Right lobe of liver (tissue), 6 donors: Measurements from ENCODE around the gene ARHGAP32. TPM values are rescaled to one million over a fixed set of nuclear protein-coding genes. Genes with fewer than 3 reads are reported as not detected.

Source experiments
- ATAC-seq, 4 donors: fragments of 200-7000 bp; cut with Tn5 transposase; one replicate each; pipeline ENCODE4 v1.9.1; 2020; ENCODE audit warnings: mild to moderate bottlenecking in 4 of 4, moderate library complexity in 4 of 4
- DNase-seq, 3 donors: peaks; one replicate each; pipeline ENCODE4 v3.0.0-alpha.2; 2020
- H3K27ac ChIP-seq, 3 donors: fragments of 200-600 bp; one replicate each; pipeline ENCODE4 v1.8.0; 2022
- H3K27me3 ChIP-seq, 2 donors: fragments of 200-600 bp; one replicate each; pipeline ENCODE4 v1.8.0; 2022
- H3K36me3 ChIP-seq, 4 donors: fragments of 200-600 bp; sonication (generic) in 1 of 4; one replicate each; pipeline versions ENCODE4 v1.5.1 to v1.8.0; 2017 to 2022; ENCODE audit warnings: control low read depth in 1 of 4
- H3K4me1 ChIP-seq, 4 donors: fragments of 200-600 bp; sonication (generic) in 1 of 4; one replicate each; pipeline versions ENCODE4 v1.5.1 to v1.8.0; 2017 to 2022; ENCODE audit warnings: control low read depth in 1 of 4
- H3K4me3 ChIP-seq, 3 donors: fragments of 200-600 bp; one replicate each; pipeline ENCODE4 v1.8.0; 2022
- H3K9me3 ChIP-seq, 4 donors: fragments of 200-600 bp; sonication (generic) in 1 of 4; one replicate each; pipeline versions ENCODE4 v1.5.1 to v1.8.0; 2017 to 2022; ENCODE audit warnings: control low read depth in 1 of 4
- POLR2A ChIP-seq: fragments of 450-650 bp; IDR thresholded peaks from one replicate; pipeline ENCODE4 v1.6.1; 2017; ENCODE audit warnings: antibody characterized with exemption, mild to moderate bottlenecking
- WGBS: methylation state at CpG from one replicate; pipeline ENCODE4 v1.1.6; 2018; ENCODE audit warnings: low coverage, low lambda C conversion rate; ENCODE audit not compliant: insufficient coverage; ENCODE audit errors: missing lambda C conversion rate; 5-methylcytosine and 5-hydroxymethylcytosine counted together
- intact Hi-C, 2 donors: fragments of 100-400 bp; cut with DNase I; formaldehyde crosslinking; loops; one replicate each; pipeline versions ENCODE4 v1.11.2 to v1.14.1; 2022
- total RNA-seq, 6 experiments: library from RNA; depleted of rRNA in 2 of 6; stranded (reverse); fragments of >200 nt in 2 of 6; fragmentation: NEBNext Ultra II Directional in 3 of 6; extraction: Animal tissue kit (Norgen Biotek cat#: 25700) in 3 of 6; gene quantifications; one replicate each; pipeline versions ENCODE4 v1.1.0 to v1.2.4, GENCODE V29; 2016 to 2023
- TF ChIP-seq, protein P1 (sequence below), 4 donors: fragments of 200-600 bp in 3 of 4; fragments of 450-650 bp in 1 of 4; IDR thresholded peaks; one replicate each; pipeline versions ENCODE4 v1.5.1 to v1.8.0; 2016 to 2022; ENCODE audit warnings: antibody characterized with exemption in 4 of 4, mild to moderate bottlenecking in 2 of 4
- donor health status: DM: no; HTN: yes; CAD: no.
- donor health status: DM: no; HTN: no; CAD: no.
- donor health status: DM: no; HTN: no; CAD: no.
- donor health status: DM: no; HTN: yes; CAD: no.
- donor health status: DM: no; HTN: yes; CAD: no.

Gene ARHGAP32
- total RNA-seq, 6 experiments from 2014 or later, result 5.0 to 12.3 (median 10.0) TPM

DNA sequence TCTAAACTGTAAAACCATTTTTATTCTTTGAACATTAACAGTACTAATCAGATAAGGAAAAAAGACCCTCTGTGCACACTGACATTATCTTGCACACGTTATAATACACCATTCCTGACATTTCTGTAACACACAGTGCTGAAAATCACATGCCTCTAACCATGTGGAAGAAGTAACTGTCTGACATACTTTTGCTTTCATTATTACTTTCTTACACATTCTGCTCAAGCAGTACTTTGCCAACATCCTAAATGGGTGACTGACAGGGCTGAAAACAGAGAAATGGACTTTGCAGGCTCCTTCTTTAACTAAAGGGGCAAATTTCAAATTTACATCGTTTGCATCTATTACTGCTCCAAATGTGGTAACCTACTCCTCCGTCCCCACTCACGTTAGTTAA lies 226.6 kb downstream of the ARHGAP32 start:
- 53% methylated on average over 4 of the region's 4 CpGs for WGBS
- Histone ChIP-seq H3K27ac (no peak overlapping the region), H3K36me3 (peaks cover 0 to 16% (median 4%) of the 10 kb centered on the region in 4 donors), H3K9me3 (no peaks in the 10 kb centered on the region), H3K27me3 (no peaks in the 10 kb centered on the region), H3K4me3 (no peak overlapping the region), H3K4me1 (peaks cover 0 to 3% (median 0%) of the 10 kb centered on the region in 4 donors)
- ATAC-seq, result peak; percentile 22 to 66 (median 46)
- intact Hi-C loops, result no loop called here
- DNase-seq, result no peak
- TF ChIP-seq POLR2A, result no peak
- TF ChIP-seq, protein P1, sequence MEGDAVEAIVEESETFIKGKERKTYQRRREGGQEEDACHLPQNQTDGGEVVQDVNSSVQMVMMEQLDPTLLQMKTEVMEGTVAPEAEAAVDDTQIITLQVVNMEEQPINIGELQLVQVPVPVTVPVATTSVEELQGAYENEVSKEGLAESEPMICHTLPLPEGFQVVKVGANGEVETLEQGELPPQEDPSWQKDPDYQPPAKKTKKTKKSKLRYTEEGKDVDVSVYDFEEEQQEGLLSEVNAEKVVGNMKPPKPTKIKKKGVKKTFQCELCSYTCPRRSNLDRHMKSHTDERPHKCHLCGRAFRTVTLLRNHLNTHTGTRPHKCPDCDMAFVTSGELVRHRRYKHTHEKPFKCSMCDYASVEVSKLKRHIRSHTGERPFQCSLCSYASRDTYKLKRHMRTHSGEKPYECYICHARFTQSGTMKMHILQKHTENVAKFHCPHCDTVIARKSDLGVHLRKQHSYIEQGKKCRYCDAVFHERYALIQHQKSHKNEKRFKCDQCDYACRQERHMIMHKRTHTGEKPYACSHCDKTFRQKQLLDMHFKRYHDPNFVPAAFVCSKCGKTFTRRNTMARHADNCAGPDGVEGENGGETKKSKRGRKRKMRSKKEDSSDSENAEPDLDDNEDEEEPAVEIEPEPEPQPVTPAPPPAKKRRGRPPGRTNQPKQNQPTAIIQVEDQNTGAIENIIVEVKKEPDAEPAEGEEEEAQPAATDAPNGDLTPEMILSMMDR (IDR thresholded peaks at IDR 0.05), result no peak

DNA sequence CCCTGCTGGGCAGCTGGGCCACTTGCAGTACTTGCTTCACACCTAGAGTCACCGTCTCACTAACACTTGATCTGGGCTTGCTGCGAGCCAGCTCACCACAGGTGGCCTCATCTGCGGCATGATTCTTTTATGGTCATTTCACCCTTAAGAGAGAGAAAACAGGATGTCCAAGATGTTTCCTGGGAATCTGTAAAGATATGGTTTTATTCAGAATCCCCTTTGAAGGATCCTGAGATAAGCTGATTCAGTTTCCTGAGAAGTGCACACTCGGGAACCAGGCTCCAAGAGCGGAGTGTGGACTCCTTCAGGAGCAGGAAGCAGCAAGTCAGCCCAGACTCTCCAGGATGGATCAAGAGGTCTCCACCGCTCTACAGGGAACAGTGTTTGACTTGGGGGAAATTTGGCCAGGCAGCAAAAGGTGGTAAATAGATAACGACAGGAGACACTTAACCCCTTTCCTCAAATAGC lies 227.6 kb downstream of the ARHGAP32 start:
- Histone ChIP-seq H3K9me3 (no peaks in the 10 kb centered on the region), H3K4me1 (peaks cover 0 to 3% (median 0%) of the 10 kb centered on the region in 4 donors), H3K4me3 (no peak overlapping the region), H3K27me3 (no peaks in the 10 kb centered on the region), H3K36me3 (peaks cover 0 to 7% (median 0%) of the 10 kb centered on the region in 4 donors), H3K27ac (no peak overlapping the region)
- ATAC-seq (peak; percentile 39 to 74 (median 52)), DNase-seq (no peak)
- TF ChIP-seq POLR2A, result no peak
- TF ChIP-seq, protein P1 (IDR thresholded peaks at IDR 0.05), result no peak
- WGBS, result 68% methylated on average over 5 of the region's 7 CpGs
- intact Hi-C loops, result no loop called here

DNA sequence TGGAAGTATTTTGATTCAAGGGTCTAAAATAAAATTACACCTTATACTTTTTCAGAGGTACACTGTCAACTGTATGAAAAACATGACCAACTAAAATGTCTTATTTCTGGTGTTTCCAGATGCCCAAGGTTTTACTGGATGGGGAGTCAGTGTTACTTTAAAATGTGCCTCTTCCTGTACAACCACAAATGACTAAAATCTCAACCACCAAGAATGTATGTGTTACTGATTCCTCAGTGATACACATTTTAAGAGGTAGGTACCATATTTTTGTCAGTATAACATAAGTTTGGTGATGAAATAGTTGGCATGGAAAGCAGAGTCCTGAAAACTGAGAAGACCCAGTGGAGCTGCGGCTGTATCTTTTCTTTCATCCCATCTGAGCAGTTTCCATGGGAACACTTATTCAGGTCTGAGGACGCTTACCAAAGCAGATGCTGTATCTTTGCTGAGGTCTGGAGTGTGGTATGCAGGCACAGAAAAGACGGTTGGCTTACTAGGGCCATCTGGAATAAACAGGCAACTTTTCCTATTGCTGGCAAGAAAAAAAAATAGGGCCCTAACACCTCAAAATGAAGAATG lies 228.3 kb downstream of the ARHGAP32 start:
- intact Hi-C loops, result no loop called here
- ATAC-seq (no peak), DNase-seq (no peak)
- H3K27me3 ChIP-seq, result no peaks in the 10 kb centered on the region
- no peaks in the 10 kb centered on the region for H3K9me3 ChIP-seq
- 74% methylated on average over 2 of the region's 3 CpGs for WGBS
- TF ChIP-seq, protein P1 (IDR thresholded peaks at IDR 0.05), result no peak
- TF ChIP-seq POLR2A, result no peak
- H3K36me3 ChIP-seq, result peaks cover 0 to 1% (median 0%) of the 10 kb centered on the region in 4 donors
- H3K27ac ChIP-seq, result no peak overlapping the region
- H3K4me1 ChIP-seq, result peaks cover 0 to 3% (median 0%) of the 10 kb centered on the region in 4 donors
- no peak overlapping the region for H3K4me3 ChIP-seq

DNA sequence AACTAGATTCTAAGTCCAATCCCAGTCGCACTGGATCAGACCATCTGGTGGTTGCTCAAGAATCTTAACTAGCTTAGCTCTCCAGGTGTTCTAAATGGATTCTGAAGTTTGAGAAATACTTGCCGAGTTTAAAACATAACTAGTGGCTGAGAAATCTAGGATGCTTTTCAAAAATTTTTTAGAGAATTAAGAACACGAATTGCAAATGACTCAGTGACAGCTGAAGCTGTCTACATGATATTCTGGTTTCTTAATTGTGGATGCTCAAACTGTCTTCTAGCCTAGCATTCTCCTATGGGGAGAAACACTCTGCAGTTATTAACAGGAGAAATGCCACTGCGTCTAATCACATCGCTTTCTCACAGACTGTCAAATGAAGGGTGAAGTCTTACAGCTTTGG lies 229.2 kb downstream of the ARHGAP32 start:
- no peak for TF ChIP-seq POLR2A
- TF ChIP-seq, protein P1 (IDR thresholded peaks at IDR 0.05), result no peak
- H3K27ac ChIP-seq, result no peak overlapping the region
- no peak overlapping the region for H3K4me3 ChIP-seq
- no peaks in the 10 kb centered on the region for H3K9me3 ChIP-seq
- intact Hi-C loops, result no loop called here
- ATAC-seq (no peak), DNase-seq (no peak)
- 75% methylated on average over 4 of the region's 5 CpGs for WGBS
- H3K27me3 ChIP-seq, result no peaks in the 10 kb centered on the region
- peaks cover 0 to 3% (median 0%) of the 10 kb centered on the region in 4 donors for H3K4me1 ChIP-seq
- no peaks in the 10 kb centered on the region for H3K36me3 ChIP-seq
